GM19238 (cell line): ENCODE results near the gene CEND1.

ENCODE experiments used
- DNase-seq: peaks from one replicate; pipeline ENCODE4 v3.0.0; 2011; ENCODE audit warnings: low spot score; ENCODE audit not compliant: insufficient read length

CEND1 gene

DNA sequence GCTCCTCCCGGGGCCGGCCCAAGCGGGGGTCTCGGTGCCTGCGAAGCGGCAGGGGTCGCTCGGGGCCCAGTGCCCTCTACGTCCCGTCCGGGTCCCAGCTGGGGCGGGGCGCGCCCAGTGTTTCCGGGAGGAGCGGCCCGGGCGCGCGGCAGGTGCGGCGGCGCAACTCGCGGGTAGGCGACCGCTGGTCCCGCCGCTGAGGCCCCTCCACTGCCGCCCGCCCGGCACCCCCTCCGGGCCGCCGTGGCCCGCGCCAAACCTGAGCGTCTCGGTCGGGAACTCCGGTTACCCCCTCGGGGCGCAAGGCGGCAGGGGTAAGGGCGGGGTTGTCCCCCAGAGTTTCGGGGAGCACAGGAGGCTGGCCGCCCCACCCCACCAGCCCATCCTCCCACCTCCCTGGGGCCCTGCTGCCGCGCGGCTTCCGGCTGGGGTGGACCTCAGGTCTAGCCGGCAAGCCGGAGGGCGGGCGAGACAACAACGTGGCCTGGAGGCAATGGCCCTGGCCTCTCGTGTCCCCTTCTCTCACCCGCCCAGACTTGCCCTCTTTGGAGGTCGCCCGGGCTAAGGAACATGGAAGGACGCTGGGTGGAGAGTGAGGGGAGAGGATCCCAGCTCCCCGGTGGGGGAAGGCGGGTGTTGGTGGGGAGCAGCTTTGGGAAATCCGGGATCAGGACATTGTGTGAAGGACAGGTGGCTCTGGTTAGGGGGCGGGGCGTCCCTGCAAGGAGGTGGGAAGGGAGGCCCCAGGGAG, 37.4 kb upstream of the CEND1 start:
- peak; percentile 70 for DNase-seq

DNA sequence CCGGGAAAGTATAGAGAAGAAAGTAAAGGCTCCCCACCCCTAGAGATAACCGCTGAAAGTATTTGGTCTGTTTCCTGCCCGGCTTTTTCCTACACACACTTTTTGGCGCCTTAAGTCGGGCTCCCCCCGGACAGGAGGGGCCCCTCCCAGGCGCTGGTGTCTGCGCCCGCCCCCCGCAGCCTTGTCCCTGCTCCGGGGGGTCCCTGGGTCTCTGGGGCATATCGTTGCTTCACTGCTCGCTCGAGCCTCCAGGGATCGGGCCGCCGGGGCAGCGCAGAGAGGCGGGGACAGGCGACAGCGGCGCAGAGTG, 36.9 kb upstream of the CEND1 start:
- no peak for DNase-seq

DNA sequence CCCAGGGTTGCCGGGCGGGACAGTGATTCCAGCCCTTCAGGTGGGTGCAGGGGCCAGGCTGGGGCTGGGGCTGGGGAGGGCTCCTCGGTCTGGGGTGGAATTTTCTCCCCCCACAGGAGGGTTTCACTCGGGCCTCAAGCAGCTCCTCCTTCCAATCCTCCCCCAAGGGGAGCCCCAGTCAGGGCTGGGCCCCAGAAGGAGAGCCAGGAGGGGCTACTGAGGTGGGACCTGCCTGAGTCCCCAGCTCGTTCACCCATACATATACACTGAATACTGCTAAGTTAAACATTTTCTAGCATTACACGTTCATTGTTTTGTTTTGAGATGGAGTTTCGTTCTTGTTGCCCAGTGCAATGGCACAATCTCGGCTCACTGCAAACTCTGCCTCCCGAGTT, 36.3 kb upstream of the CEND1 start:
- no peak for DNase-seq

DNA sequence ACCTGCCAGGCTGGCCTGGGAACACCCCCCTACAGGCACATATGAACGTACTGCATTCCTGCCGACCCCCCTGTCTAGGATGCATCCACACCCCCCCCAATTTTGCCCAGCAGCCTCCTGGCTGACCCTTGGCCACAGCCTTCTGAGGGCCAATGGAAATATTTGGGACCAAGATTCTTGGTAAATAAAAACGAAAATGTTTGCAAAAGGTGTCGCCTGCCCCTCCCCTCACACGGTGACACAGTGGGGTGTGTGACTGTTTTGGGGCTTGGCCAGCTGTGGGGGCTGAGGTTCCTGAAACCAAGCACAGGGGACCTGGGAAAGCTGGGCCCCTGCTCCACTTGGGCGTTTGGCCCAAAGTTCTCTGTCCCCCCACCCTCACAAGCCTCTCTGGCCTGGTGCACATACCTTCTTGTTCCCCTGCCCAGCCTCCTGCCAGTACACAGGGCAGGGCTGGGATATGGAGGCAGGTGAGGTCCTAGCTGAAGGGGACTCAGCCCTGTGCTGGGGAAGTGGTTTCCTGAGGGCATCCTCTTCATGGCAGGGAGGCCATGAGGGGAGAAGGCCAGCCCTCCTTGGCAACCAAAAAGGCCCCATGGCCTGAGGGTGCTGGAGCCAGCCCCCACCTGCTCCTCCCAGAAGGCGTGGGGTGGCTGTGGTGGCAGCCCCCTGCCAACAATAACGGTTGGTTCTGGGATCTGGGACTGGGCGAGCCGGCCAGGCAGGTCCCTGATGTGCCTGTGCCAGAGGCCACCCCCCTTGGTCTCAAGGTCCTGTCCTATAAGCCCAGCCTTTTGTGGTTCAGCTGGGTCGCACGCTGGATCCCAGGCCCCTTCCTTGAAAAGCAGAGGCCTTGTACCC, 35.7 kb upstream of the CEND1 start:
- DNase-seq, result no peak

- no peak for DNase-seq
These were observed 35.1 kb upstream of the CEND1 start for GRCh38 chr11:824942-825341.

GRCh38 chr11:824292-824880, 34.5 kb upstream of the CEND1 start:
- no peak for DNase-seq

DNA sequence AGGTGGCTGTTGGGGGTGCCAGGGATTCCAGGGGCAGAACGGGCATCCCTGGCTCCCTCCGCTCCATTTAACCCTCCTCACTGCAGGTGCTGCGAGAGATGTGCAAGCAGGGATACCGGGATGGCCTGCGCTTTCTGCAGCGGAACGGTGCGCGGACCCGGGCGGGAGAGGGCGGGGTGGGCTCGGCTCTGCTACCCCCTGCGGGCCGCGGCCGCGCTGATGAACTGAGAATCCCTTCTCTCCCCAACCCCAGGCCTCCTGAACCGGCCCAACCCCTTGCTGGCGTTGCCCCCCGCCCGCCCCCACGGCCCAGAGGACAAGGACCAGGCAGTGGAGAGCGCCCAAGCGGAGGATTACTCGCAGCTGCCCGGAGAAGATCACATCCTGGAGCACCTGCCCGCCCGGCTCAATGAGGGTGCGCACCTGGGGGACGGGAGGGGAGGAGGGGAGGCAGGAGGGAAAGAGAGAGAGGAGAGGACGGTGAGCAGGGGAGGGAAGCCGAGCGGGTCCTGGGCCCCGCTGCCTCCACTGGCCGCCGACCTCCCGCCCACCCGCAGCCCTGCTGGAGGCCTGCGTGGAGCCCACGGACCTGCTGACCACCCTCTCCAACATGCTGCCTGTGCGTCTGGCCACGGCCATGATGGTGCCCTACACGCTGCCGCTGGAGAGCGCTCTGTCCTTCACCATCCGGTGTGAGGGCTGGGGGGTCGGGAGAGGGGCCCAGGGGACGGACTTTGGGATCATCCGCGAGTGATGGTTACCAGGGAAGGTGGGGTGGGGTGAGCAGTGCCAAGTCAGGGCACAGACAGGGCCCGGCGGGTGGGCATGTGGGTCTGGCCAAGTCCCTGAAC, 33.8 kb upstream of the CEND1 start:
- DNase-seq, result no peak

GRCh38 chr11:821512-822371, 31.9 kb upstream of the CEND1 start:
- no peak for DNase-seq

DNA sequence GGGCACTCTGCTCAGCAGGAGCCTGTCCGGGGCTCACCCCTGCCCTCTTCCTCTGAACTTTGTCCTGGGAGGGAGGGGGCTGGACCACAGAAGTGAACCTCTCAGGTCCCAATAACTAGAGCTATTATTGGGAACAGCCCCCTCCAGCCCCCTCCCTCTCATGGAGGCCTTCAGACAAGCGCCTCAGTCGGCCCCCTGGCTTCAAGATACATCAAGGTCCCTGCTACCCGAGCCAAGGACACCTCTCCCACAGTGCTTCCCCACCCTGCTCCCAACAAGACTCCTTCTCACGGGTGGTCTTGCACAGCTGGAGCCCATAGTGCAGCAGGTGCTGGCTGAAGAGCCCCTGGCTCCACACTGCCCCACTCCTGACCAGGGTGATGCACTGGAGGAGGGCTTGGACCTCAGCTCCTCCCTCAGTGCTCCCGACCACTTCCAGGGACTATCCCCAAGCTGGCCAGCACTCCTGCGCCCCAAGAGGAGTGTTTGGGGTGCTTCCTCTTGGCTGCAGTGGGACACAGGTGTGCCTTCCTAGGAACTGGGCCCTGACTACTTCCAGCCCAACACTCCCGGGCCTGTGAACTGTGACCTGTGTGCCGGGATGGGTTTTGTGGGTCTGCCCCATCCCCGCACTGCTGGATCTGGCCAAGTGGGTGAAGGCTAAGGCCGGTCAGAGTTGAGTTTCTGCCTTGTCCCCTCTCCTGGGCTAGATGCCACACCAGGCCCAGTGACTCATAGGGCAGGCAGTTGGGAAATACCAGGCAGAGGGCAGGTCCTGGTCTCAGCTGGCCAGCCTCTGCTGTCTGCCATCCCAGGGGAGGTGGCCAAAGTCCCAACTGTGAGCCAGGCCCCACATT, 31.0 kb upstream of the CEND1 start:
- DNase-seq, result no peak

- peak; percentile 96 for DNase-seq
These were observed 30.2 kb upstream of the CEND1 start for GRCh38 chr11:819943-820649.

GRCh38 chr11:819129-819931, 29.4 kb upstream of the CEND1 start:
- DNase-seq, result peak; percentile 95

GRCh38 chr11:818396-819128, 28.7 kb upstream of the CEND1 start, which contains the start of gene PNPLA2:
Gene PNPLA2 (plus strand): TSS chr11:818914. CDS start chr11:819719, 805 bp downstream.
- no peak for DNase-seq

DNA sequence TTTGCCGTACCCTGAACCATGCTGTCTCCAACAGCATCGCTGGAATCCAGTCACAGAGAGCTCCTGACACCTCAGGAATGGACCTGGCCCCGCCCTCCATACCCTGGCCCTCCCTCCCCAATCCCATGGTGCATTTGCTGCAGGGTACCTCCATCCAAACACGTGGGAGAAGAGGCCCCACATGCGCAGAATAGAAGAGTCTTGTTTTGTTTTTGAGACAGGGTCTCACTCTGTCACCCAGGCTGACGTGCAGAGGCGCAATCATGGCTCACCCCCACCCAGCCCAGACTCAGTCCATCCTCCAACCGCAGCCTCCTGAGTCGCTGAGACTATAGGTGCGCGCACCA, 26.5 kb upstream of the CEND1 start:
- DNase-seq, result no peak

DNA sequence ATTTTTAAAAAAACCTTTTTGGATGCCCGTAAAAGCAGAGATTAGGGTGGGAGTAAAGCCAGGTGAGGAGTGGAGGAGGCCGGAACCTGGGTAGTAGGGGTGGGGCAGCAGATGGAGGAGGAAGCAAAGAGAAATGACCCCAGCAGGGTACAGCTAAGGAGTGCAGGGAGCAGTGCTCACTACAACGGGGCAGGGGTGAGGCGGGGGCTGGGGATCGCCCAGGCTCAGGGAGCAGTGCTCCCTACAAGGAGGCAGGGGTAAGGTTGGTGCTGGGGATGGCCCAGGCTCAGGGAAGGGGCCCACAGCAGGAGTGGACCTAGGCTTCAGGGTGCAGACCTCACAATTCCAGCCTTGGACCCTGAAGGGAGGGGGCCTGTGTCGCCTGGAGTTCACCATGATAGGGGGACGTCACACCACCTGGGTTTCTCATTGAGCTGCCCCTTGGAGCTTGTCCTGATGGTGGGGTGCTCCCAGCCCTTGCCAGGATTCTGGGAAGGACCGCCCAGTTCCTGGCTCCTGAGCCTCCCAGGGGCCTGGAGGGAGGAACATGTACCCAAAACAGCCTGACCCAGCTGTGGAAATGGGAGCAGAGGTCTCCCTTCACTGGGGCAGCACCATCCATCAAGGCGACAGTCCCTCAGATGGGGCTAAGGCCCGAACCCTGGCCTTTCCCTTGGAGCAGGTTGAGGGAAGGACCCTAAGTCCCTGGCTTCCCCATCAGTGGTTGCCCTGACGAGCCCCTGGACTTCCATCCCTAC, 26.0 kb upstream of the CEND1 start:
- no peak for DNase-seq

DNA sequence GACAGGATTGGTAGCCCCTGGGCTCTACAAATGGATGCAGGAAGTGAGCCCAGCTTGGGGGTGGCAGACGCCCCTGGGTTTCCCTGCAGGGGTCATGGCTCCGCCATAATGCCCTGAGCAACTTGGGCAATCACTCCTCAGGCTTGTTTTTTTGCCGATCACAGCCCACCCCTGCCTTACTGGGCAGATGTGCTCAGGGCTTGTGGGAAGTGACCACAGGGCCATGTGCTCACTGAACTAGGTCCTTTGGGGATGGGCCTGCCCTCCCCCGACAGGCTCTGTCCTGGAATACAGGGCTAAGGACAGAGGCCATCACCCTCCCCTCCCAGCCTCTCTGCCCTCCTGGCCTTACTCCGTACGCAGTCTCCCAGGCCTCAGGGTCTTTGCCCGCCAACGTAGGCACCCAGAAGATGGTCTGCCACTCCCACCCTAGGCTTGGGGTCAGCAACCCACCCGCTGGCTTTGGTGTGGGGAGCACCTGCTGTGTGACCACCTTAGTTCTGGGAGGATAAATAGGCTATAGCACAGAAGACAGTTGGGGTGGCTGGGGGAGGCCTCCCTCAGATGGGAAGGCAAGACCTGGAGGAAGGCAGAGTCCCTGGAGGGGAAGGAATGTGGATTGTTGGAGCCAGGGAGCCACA, 23.7 kb upstream of the CEND1 start:
- no peak for DNase-seq

GRCh38 chr11:813072-813455, 23.2 kb upstream of the CEND1 start:
- no peak for DNase-seq
